HCT116 (cell line): Measurements from ENCODE around the gene UQCRC1.

ENCODE experiments used
- CBX3 ChIP-seq: IDR thresholded peaks from 2 replicates; pipeline ENCODE4 v1.6.1; 2012; ENCODE audit warnings: low read depth
- CTCF ChIP-seq, 3 experiments: fragments of 200-600 bp in 1 of 3; sonication (generic) in 1 of 3; IDR thresholded peaks in 2 of 3; conservative IDR thresholded peaks in 1 of 3; 2 replicates each; pipeline ENCODE4 v1.5.1; 2012 to 2017; ENCODE audit warnings: low read depth in 2 of 3, low read length in 2 of 3, antibody characterized with exemption in 1 of 3, borderline replicate concordance in 1 of 3, control low read depth in 1 of 3, mild to moderate bottlenecking in 1 of 3, mixed read lengths in 1 of 3, mixed run types in 1 of 3, moderate library complexity in 1 of 3; ENCODE audit not compliant: insufficient read depth in 1 of 3
- EZH2 ChIP-seq: fragments of 200-600 bp; sonication (generic); IDR thresholded peaks from 2 replicates; pipeline ENCODE4 v1.6.1; 2017; ENCODE audit warnings: antibody characterized with exemption, mixed run types
- EZH2phosphoT487 ChIP-seq: fragments of 200-600 bp; IDR thresholded peaks from 2 replicates; pipeline ENCODE4 v1.6.1; 2018; ENCODE audit warnings: antibody characterized with exemption, borderline replicate concordance
- JUND ChIP-seq: IDR thresholded peaks from 2 replicates; pipeline ENCODE4 v1.6.1; 2012
- POLR2A ChIP-seq: IDR thresholded peaks from 2 replicates; pipeline ENCODE4 v1.7.0; 2011; ENCODE audit warnings: borderline replicate concordance; ENCODE audit not compliant: insufficient read depth, insufficient read length; ENCODE audit errors: extremely low read depth
- POLR2AphosphoS5 ChIP-seq: IDR thresholded peaks from 2 replicates; pipeline ENCODE4 v1.6.1; 2011; ENCODE audit warnings: mild to moderate bottlenecking, low read depth, low read length, moderate library complexity
- RAD21 ChIP-seq: IDR thresholded peaks from 2 replicates; pipeline ENCODE4 v1.6.1; 2012; ENCODE audit warnings: low read depth, mild to moderate bottlenecking
- SP1 ChIP-seq: IDR thresholded peaks from 2 replicates; pipeline ENCODE4 v1.6.1; 2012; ENCODE audit warnings: low read depth
- SRF ChIP-seq: IDR thresholded peaks from 2 replicates; pipeline ENCODE4 v1.6.1; 2012; ENCODE audit warnings: low read depth
- TCF7L2 ChIP-seq: IDR thresholded peaks from 2 replicates; pipeline ENCODE4 v1.7.0; 2011; ENCODE audit warnings: borderline replicate concordance, inconsistent platforms; ENCODE audit not compliant: insufficient read depth, insufficient read length; ENCODE audit errors: extremely low read depth
- YY1 ChIP-seq: IDR thresholded peaks from 2 replicates; pipeline ENCODE4 v1.6.1; 2011; ENCODE audit warnings: low read length, low read depth, moderate library complexity, mild to moderate bottlenecking; ENCODE audit not compliant: insufficient replicate concordance; ENCODE audit errors: extremely low read depth
- ZBTB33 ChIP-seq: IDR thresholded peaks from 2 replicates; pipeline ENCODE4 v1.6.1; 2011; ENCODE audit warnings: mild to moderate bottlenecking, low read length, moderate library complexity; ENCODE audit not compliant: insufficient replicate concordance; ENCODE audit errors: extremely low read depth

- TF ChIP-seq POLR2AphosphoS5 (no peak), CBX3 (no peak), CTCF (IDR thresholded peaks at IDR 0.05 in 2 of 3, conservative IDR thresholded peaks at IDR 0.05 in 1 of 3; ENCODE audit: borderline replicate concordance in 1 of 3, insufficient read depth in 1 of 3, low read depth in 2 of 3, low read length in 2 of 3) (no peak), POLR2A (no peak), TCF7L2 (no peak), EZH2phosphoT487 (no peak), RAD21 (no peak), JUND (no peak), SP1 (no peak), YY1 (no peak), EZH2 (no peak), SRF (no peak), ZBTB33 (no peak)
Observed at GRCh38 chr3:48641396-48641795, 31.9 kb upstream of the UQCRC1 start.
